ENCODE data around the gene ALAD.

The ALAD gene

DNA sequence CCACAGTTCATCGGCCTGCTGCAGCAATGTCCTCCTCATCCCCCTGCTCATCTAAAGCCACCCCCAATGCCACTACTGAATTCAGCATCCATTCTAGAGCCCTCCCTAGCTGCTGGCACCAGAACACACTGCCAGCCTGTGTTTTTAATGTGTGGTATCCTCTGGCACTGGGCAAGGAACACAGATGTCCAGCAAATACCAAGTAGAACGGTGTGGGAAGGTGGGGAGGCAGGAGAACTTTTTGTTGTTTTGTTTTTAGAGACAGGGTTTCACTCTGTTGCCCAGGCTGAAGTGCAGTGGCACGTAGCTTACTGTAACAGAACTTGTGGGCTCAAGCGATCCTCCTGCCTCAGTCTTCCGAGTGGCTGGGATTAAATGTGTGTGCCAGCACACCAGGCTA, 29.0 kb downstream of the ALAD start:
- no peak for DNase-seq

DNA sequence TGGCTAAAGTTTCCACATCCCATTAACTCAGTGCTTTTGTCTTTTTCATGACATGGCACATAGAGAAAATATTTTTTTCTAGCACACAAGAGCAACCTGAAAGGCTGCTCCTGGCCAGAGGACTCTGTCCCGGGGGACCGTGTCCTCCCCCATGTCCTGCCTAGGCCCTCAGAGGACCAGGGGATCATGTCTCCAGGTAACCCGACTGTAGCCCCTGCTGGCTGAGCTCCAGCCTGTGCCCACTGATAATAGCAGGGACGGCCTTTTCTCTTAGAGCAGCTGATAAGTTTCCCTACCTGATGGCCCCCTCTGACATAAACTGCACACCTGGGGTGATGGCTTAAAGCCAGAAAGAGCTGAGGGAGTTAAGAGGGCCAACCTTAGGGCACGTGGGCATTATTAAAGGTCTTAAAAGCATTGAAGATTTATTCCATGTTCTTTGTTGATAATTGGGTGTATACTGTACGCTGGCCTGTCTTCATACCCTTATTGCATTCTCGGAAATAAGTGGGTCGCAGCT, 30.2 kb downstream of the ALAD start:
- no peak for DNase-seq

DNA sequence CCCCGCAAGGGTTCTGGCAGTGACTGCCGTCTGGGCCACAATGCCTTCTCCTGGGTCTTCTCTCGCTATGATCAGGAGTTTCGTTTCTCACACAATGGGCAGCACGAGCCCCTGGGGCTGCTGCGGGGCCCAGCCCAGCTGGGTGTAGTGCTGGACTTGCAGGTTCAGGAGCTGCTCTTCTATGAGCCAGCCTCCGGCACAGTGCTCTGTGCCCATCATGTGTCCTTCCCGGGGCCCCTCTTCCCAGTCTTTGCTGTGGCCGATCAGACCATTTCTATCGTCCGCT, 31.3 kb downstream of the ALAD start:
- no peak for DNase-seq

DNA sequence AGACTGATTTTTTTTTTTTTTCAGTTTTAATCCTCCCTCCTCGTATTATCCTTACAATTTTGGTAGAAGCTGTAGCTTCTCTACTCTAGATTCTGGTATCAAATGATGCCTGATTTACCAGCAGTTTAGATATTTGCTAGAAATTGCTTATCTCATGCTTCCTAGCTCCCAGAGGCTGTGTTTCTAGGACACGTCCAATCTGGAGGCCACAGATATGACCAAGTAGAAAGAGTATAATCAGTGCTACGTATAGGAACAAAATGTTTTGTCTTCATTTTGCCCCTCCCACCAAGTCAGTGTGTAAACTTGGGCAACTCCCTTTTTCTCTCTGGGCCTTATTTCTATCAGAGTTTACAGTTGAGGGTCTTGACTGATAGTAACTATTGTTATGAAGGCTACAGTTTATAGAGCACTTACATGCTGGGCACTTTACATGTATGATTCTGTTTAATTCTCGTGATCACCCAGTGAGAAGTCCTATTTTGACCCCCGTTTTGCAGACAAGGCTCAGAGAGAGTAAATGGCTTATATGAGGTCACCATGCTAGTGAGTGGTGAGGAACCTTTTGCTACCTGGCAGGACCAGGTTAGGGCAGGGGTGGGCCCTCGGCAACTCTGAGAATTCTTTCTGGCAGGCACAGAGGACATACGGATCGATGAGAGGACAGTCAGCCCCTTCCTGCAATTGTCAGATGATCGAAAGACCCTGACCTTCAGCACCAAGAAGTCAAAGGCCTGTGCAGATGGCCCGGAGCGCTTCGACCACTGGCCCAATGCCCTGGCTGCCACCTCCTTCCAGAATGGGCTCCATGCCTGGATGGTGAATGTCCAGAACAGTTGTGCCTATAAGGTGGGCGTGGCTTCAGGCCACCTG, 31.9 kb downstream of the ALAD start:
- DNase-seq: peak; percentile 99

DNA sequence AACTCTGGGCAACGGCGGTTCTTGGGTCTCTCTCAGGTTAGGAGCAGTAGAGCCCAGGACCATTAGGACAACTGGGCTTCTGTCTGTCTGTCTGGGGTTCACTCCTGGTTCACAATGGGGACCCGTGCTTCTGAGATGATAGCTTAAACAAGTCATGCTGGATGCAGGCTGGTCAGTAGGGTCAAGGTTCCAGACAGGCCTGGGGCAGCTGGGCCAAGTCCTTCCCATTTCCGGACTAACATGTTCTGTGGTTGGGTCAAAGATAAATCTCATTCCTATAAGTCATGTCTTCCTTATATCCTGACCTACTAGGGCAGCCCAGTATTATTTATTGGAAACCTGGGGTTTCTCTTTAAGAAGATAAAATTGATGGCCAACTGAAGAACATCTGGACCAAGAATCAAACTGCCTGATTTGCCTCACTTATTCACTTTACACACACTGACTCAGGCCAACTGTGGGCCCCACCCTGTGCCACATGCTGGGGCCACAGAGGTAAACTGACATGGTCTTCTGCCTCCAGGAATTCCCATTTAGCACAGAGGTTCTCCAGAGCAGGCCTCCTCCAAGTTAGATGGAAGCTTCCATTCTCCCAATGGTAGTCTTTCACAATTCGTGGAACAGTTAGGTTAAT, 32.6 kb downstream of the ALAD start:
- peak; percentile 72 for DNase-seq

DNA sequence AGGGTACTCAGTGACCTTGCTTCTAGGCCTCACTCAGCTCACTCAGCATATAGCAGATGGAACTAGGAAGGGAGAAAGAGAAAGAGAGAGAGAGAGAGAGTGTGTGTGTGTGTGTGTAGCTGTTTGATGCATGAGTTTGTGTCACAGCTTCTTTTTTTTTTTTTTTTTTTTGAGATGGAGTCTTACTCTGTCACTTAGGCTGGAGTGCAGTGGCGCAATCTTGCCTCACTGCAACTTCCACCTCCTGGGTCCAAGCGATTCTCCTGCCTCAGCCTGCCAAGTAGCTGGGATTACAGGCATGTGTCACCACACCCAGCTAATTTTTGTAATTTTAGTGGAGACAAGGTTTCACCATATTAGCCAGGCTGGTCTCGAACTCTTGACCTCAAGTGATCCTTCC, 35.4 kb downstream of the ALAD start:
- DNase-seq: peak; percentile 31

DNA sequence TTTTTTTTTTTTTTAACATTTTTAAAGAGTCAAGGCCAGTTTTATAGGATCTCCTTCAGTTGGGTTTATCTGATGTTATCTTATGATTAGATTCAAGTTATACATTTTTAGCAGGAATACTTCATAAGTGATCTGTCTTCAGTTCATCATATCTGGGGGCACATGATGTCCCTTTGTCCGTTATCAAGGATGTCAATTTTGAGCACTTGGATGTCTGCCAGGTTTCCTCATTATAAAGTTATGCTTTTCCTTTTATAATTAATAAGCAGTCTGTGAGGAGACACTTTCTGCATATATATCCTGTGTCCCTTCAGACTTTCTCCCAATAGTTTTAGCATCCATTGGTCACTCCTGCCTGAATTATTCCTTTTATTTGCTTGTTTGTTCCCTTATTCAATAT, 36.1 kb downstream of the ALAD start:
- peak; percentile 80 for DNase-seq

DNA sequence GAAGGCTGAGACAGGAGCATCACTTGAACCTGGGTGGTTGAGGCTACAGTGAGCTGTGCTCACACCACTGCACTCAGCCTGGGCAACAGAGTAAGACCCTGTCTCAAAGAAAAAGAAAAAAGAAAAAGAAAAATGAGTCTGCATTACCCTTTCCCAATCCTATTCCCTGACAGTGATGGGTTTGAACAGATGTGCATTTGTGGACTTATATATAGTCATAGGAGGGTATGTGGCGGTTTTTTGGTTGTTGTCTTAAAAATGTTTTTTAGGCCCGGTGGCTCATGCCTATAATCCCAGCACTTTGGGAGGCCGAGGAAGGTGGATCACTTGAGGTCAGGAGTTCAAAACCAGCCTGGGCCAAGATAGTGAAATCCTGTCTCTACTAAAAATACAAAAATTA, 37.7 kb downstream of the ALAD start:
- DNase-seq: no peak

DNA sequence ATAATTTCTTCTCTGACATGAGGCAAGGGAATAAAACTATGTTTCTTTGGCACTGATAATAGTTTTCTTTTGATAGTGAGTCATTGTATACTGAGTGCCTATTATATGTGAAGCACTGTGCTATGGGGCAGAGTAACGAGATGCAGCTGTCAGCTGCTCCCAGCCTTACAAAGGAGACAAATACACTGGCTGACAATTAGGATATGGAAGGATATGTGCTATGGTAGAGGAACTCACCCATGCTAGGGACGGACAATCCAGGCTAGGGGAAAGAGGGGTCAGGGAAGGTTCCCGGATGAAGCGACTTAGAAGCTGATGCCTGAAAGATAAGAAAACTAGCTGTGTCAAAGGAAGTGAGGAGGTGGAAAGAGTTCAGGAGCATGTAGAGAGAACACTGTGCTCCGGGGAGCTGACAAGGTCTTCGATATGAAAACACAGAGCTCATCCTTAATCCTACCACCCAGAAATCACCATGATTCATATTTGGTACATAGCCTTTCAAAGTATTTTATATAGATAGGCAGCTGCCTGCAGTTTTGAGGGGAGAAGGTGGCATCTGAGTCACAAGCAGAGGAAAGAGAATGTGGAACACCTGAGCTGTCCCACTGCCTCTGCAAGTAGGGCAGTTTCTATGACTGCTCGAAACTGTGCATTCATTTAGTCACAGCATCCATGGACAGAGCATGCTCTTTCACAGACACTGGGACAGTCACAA, 39.6 kb downstream of the ALAD start:
- DNase-seq: no peak

DNA sequence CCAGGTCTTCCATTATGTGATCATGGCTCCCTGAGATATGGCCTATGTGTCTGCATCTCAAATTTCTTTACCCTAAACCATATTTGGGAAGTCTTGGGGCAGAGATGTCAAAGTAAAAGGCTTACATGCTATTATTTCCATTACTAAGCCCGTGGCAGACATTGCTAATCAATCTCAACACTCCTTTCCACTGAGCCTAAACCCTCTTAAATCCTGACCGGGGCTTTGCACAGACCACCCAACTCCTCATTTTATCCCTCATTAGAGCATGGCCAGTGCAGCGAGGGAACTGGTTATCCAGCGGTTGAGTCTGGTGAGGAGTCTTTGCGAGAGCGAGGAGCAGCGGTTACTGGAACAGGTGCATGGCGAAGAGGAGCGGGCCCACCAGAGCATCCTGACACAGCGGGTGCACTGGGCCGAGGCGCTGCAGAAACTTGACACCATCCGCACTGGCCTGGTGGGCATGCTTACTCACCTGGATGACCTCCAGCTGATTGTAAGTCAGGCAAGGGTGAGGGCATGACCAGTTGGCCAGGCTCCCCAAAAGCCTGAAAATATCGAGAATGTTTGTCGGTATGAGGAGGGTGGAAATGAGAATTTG, 40.7 kb downstream of the ALAD start:
- DNase-seq: no peak

DNA sequence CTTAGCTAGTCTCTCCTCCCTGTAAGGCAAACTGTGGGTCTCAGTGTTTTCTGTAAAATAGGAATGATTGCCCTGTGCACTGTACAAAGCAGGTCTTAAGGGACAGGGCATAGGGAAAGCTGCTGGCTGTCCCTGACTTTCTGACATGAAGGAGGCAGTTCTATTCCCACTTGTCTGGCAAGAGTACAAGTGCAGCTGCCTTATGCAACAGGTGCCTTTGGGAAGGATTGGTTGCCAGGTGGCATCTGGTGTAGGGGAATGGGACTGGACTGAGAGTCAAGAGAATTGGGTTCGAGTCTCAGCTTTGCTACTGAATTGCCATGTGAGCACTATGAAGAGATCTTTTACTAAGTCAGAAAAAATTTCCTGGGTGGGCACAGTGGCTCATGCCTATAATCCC, 41.7 kb downstream of the ALAD start:
- DNase-seq: no peak

DNA sequence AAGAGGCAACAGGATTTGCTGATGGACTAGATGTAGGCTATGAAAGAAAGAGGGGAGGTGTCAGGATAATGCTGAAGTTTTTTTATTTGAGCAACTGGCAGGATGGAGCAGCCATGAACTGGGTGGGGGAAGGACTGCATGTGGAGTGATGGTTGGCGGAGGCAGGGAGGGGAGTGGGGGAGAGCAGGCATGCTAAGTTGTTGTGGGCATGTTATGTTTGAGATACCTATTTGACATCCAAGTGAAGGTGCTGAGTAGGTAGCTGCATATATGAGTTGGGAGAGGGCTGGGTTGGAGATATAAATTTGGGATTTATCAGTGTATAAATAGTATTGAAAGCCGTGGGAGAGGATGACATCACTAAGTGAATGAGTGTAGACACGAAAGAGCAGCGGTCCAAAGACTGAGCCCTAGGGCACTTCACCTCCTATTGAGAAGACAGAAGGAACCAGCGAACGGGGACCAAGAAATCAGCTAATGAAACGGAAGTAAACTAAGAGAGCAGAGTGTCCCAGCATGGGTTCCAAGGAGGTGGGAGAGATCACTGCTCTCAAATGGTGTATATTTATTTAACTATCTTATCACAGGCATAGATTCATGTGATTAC, 44.3 kb downstream of the ALAD start:
- no peak for DNase-seq

DNA sequence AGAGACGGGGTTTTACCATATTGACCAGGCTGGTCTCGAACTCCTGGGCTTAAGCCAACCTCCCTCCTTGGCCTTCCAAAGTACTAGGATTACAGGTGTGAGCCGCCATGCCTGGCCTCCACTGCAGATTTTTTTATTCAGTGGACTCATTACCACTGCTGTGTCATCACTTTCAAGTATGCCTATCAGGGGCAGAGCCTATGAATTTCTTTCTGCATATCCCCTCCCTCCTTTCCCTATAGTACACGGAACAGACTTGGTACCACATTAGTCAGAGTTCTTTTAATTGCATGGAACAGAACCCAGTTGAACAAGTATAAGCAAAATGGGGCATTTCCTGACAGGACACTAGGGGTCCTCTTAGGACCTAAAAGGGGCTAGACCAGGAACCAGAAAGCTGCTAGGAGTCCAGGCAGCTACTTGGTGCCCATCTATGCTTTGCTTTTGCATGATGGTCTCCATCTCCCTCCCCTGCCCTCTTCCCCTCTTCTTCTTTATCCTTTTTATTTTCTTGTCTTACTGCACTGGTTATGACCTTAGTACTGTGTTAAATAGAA, 46.0 kb downstream of the ALAD start:
- peak; percentile 64 for DNase-seq

DNA sequence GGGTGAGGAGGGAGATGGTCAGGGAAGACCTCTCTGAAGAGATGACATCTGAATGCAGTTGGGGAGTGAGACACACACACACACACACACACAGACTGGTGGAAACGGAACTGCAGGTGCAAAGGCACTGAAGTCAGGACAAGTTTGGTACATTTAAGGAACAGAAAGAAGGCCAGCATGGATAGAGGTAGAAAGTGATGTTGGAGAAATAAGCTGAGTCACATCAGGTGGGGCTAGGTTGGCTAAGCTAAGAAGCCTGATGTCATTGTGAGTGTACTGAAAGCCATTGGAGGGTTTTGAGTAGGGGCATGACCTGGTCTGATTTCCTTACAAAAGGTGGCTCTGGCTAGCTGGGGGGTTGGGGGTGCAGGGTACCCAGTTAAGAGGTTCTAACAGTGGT, 48.7 kb downstream of the ALAD start:
- DNase-seq: peak; percentile 54

DNA sequence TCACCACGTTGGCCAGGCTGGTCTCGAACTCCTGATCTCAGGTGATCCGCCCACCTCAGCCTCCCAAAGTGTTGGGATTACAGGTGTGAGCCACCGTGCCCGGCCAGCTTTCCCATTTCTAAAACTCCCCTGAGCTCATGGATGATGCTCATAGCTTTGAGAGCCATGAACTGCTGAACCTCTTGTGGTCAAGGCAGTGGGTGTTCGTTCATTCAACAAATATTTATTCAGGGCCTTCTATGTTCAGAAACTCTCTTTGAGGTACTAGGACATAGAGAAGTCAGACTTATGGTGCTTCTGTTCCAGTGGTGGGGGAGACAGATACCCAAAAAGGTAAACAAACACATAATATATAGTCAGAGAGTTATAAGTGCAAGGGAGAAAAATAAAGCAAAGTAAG, 49.1 kb downstream of the ALAD start:
- DNase-seq: no peak

DNA sequence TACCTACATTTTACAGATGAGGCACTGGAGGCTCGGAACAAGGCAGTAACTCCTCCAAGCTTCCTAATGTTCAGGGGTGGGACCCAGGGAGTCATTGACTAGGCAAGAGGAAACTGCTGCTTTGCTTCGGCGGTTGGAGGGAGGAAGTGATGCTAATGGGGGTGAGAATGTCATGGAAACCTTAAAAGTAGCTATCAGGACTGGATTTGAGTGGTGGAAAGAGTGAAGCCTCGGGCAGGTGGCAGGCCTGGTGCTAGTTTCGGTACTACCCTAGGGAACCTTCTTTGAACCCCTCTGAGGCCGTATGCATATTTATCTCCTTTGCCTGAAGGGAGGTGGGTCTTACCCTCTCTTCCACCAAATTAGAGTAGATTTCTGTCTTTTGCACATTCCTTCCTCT, 50.1 kb downstream of the ALAD start:
- DNase-seq: peak; percentile 67

DNA sequence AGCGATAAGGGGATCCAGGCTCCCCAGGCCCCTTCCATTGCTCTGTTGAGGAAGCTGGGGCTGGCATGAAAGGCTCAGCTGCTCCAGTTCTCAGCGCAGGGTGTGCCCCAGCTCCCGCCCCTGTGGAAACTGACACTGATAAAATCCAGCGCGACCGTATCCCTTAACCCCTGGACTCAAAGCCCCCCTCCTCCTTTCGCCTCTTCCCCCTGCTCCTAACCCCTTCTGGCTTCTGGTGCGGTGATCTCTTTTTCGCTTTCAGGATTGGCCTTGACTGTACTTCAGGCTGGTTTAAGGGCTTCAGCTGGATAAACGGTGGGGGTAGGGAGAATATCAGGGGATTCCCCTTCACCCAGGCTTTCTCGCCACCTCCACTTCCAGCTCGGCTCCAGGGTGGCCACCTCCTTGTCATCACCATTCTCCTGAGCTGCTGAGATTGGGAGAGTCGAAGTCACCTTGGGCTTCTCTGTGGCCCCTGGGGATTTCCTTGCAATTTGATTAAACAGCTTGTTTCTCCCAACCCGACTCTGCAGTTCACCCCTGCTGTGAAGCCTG, 50.9 kb downstream of the ALAD start:
- peak; percentile 61 for DNase-seq

DNA sequence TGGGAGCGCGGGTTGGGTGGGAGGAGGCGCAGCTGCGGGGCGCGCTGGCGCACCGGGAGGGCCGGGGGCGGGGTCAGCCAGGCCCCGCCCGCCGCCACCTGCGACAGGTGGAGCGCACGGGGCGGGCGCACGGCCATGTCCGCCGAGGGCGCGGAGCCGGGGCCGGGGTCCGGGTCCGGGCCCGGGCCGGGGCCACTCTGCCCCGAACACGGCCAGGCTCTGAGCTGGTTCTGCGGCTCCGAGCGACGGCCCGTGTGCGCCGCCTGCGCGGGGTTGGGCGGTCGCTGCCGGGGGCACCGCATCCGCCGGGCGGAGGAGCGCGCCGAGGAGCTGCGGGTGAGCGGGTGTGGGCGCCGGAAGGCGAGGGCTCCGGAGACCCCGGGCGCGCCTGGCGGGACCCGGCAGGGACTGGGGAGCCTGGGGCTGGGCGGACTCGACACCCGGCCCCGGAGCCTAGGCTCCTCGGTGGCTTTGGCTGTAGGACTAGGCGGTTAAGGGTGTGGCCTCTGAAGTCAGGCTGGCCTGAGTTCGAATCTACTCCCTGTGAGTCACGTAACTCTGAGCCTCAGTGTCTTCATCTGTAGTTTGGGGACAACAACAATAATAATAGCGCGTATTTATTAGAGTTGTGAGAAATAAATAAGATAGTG, 51.5 kb downstream of the ALAD start, which contains the start of gene BSPRY:
Gene BSPRY (plus strand): TSS at position 97 of the 650 bp plus-strand sequence. CDS start 39 bp downstream, at position 136.
- peak; percentile 78 for DNase-seq

DNA sequence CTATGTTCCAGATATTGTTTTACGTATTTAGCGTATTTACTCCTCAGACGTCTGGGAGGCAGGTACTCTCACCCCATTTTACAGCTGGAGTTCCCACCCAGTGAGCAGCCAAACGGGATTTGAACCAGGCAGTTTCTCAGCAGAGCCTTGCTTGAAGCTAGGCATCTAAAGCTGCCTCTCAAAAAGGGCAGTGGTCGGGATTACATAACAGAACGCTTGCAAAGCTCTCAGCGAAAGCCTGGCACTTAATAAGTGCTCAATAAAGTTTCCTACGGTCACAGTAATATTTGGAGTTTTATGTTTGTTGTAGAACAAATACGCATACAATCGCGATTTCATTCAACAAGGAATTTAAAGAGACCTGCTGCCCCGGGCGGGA, 52.0 kb downstream of the ALAD start:
- DNase-seq: peak; percentile 53

DNA sequence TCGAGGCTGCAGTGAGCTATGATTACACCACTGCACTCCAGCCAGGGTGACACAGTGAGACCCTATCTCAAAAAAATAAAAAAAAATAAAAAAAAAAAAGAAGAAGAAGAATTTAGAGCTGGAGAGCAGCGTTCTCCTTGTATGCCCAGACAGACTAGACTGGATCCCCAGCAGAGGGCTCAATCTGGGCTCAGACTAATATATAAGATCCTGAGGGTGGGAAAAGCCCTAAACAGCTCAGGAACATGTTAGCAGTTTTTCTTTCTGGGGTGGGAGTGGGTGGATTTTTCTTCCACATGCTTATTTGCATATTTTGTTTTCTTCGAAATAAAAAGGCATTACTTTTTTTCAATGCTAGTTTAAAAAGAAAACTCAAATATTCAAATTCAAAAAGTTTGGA, 52.6 kb downstream of the ALAD start:
- peak; percentile 39 for DNase-seq

DNA sequence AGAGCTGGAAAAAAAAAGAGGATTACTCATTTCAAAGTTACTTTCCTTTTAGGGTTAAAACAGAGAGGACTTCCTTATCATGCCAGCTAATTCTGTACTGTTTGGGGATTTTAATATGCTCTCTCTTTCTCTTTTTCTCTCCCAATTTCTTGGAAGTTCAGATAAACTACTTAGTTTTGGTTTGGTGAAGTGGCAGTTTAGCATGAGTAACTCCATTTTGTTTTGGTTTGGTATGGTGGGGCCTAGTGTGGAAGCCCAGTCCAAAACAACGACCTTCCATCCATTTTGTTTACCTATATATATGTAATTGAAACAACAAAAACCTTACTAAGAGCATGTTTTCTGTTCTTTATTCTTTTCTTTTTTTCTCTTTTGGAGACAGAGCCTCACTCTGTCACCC, 55.4 kb downstream of the ALAD start:
- DNase-seq: no peak

DNA sequence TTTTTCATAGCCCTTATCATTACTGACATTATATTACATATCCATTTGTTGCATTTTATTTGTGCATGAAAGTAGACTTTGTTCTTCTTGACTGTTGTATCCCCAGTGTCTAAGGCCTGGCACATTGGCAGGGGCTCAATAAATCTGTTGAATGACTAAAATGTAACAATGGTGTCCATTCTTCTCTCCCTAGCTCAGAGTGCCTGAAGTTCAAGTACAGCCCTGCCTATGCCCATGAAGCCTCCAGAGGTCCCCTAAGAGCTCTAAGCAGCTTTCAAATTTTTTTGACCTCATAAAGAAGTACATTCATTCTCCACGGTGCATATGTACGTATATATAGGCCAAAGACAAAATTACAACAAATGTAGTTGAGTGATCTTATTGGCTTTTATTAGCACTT, 55.9 kb downstream of the ALAD start:
- peak; percentile 48 for DNase-seq

All from hematopoietic multipotent progenitor cell treated with erythropoietin and hydrocortisone succinate and interleukin-3 and kit ligand, for 6 days (in vitro differentiated cells).